NCI-H1694 treated with DMSO at 0.1 percent for 48 hours (cell line): ENCODE results near the gene PLXNA4.
A peak's percentile ranks its signal among the peaks of the same experiment; 100 is the strongest.
"Not testable (repeated sequence)": the region's sequence is repeated elsewhere in the genome, so short reads cannot be mapped to it uniquely, and the experiment has no call there.

Source experiments
- DNase-seq: peaks from one replicate; lab custom pipeline; 2025; lab: John Stamatoyannopoulos, UW

The PLXNA4 gene

GRCh38 chr7:132575982-132576720 is at the start of gene PLXNA4:
Gene PLXNA4 (minus strand): TSS chr7:132576470. CDS start chr7:132508693, 67,777 bp downstream.
- peak; percentile 5 for DNase-seq

- no peak for DNase-seq
These were observed 49.4 kb upstream of the PLXNA4 start for GRCh38 chr7:132625651-132626050.

- no peak for DNase-seq
These were observed 45.8 kb upstream of the PLXNA4 start for GRCh38 chr7:132622081-132622480.

- no peak for DNase-seq
These were observed 43.7 kb upstream of the PLXNA4 start for GRCh38 chr7:132619967-132620366.

- DNase-seq, result no peak
These were observed 42.7 kb upstream of the PLXNA4 start for GRCh38 chr7:132618956-132619305.

GRCh38 chr7:132618271-132618955 is 42.1 kb upstream of the PLXNA4 start:
- no peak for DNase-seq

- no peak for DNase-seq
These were observed 38.4 kb upstream of the PLXNA4 start for GRCh38 chr7:132614428-132615318.

GRCh38 chr7:132613737-132614136 is 37.5 kb upstream of the PLXNA4 start:
- no peak for DNase-seq

- DNase-seq, result no peak
These were observed 34.7 kb upstream of the PLXNA4 start for GRCh38 chr7:132610995-132611394.

GRCh38 chr7:132609906-132610520 is 33.7 kb upstream of the PLXNA4 start:
- peak; percentile 95 for DNase-seq

GRCh38 chr7:132609222-132609621 is 33.0 kb upstream of the PLXNA4 start:
- no peak for DNase-seq

- DNase-seq, result no peak
These were observed 32.3 kb upstream of the PLXNA4 start for GRCh38 chr7:132608523-132608922.

GRCh38 chr7:132607656-132608055 is 31.4 kb upstream of the PLXNA4 start:
- no peak for DNase-seq

- DNase-seq, result no peak
These were observed 27.9 kb upstream of the PLXNA4 start for GRCh38 chr7:132604121-132604520.

- no peak for DNase-seq
These were observed 27.1 kb upstream of the PLXNA4 start for GRCh38 chr7:132603220-132603833.

- no peak for DNase-seq
These were observed 25.5 kb upstream of the PLXNA4 start for GRCh38 chr7:132601783-132602182.

- DNase-seq, result no peak
These were observed 20.3 kb upstream of the PLXNA4 start for GRCh38 chr7:132596588-132596987.

GRCh38 chr7:132594741-132595140 is 18.5 kb upstream of the PLXNA4 start:
- not testable (repeated sequence) for DNase-seq

GRCh38 chr7:132592936-132593335 is 16.7 kb upstream of the PLXNA4 start:
- DNase-seq, result no peak

GRCh38 chr7:132592231-132592920 is 16.1 kb upstream of the PLXNA4 start:
- DNase-seq, result no peak

GRCh38 chr7:132590162-132590561 is 13.9 kb upstream of the PLXNA4 start:
- no peak for DNase-seq
